GM19193 (cell line): ENCODE measurements around the gene SMG6.

Experiments used
- POLR2A ChIP-seq: IDR thresholded peaks from 4 replicates; pipeline ENCODE4 v1.6.1; 2011; ENCODE audit not compliant: insufficient read depth, insufficient read length; ENCODE audit errors: extremely low read depth

SMG6 gene

DNA sequence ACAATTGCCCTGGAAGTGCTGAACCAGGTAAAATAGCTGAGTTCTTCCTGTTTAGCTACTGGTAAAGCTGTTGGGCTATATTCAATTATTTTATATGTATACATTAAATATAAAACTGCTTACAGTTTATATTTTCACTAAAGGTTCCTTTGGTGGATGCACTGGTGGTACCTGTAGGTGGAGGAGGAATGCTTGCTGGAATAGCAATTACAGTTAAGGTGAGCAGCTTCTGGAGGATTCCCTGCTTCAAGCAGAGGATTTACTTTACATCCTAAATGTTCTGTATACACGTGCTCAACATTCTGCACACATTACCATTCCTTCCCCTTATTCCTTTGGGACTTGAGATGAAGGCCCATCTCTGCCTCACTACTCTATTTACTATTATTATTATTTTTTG, 17.8 kb upstream of the SMG6 start:
- TF ChIP-seq POLR2A, result no peak

DNA sequence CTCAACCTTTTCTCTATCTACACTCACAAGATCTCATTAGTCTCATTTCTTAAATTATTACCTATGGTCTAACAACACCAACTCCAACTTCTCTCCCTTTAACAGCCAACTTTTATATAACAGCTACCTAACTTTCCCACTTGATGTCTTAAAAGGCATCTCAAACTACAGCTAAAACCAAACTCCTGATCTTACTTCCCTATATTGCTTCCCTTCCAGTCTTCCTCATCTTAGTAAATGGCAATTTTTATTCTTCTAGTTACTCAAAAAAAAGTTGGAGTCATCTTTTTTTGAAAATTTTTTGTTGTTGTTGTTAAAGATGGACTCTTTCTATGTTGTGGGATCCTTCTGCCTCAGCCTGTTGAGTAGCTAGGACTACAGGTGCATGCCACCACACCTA, 15.5 kb upstream of the SMG6 start:
- no peak for TF ChIP-seq POLR2A

DNA sequence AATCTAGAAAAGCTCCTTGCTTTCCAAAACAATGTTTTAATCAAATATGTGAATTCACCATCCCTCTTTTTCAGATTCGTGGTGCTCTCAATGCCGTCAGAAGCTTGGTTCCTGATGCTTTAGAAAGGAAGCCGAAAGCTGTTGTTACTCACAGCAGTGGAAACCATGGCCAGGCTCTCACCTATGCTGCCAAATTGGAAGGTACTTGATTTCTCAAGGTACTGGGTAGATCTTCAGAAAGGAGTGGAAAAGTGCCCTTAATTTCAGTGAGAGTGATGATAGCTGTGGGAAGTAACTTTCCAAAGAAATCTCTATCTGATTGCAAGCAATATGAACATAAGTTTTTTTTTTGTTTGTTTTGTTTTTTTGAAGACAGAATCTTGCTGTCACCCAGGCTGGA, 14.2 kb upstream of the SMG6 start:
- no peak for TF ChIP-seq POLR2A

DNA sequence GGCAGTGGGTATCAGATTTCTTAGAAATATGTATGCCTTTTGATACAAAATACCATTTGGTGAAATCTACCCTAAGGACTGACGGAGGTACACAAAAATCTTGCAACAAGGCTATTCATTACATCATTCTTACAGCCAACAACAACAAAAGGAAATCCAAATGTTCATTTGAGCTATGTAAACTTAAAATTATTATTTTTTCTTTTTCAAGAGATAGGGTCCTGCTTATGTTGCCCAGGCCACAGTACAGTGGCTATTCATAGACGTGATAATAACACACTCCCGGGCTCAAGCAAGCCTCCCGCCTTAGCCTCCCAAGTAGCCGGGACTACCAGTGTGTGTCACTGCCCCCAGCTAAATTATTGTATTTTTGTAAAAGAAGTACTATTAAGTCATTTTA, 9.2 kb upstream of the SMG6 start:
- TF ChIP-seq POLR2A, result no peak

DNA sequence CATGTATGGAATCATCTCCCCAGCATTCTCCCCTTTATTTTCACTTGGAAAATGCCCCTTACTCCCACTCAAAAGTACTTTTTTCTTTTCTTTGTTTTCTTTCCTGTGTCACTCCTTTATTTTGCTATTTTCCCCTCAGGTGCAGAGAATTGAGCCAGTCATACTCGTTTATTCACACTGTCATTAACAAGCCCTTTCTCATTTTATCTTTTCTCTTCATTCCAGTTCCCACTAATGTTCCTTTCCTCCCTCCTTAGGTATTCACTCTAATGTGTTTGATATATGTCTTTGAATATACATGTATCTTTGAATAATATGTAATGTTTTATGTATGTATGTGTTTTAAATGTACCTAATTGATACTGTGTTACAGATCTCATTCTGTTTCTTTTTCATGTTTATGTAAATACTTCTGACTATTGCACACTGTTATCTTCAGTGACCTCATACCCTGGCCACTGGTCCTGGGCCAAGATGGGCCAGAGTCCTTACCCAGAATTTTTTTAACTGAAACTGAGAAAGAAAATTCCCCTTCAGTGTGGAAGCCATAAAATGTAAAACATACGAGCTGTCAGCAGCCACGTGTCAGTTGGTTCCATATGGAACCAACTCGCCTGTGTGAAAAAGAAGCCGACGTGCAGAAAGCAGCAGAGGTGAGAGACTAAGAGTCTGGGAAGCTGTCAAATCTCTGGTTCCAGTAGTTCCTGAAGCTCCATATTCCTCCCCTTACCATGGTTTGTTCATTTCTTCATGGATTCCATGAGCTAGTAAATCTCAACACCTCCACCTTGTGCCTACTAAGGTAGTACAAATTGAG, 6.0 kb upstream of the SMG6 start:
- no peak for TF ChIP-seq POLR2A

DNA sequence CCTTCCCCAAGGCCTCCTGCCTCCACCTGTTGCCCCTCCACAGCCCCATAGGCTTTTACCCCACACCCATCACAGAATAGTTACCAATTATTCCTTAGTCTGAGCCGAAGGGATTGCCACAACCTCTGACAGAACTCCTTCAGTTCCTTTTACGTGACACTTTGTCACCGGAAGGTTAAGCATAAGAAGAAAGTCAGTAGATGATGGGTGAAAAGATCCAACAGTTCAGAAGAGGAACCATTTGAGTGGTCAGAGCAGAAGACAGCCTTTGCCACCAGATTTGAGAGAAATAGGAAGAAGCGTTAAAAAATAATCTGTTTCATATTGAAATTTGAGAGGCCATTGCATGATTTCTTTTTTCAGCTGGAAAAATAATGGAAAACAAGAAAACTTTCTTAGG, 1.3 kb upstream of the SMG6 start:
- TF ChIP-seq POLR2A, result no peak

DNA sequence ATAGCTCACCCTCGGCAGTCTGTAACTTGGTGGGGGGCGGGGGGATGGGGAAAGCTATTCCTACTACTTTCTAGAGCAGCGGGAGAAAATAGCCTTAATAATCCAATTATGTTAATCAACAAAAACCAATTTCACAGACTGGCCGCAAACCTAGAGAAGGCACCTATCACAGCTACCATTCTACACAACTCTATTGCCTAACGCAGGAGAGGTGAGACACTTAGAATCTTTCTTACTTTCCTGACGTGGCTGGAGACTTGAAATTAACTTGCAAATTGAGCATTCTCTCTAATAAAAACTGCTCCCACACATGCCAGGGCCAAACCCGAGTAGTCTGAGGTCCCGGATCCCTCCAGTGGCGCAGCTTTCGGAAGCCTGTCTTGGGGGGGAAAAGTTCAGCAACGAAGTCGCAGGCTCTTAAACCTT, 794 bp downstream of the SMG6 start:
- TF ChIP-seq POLR2A, result no peak

DNA sequence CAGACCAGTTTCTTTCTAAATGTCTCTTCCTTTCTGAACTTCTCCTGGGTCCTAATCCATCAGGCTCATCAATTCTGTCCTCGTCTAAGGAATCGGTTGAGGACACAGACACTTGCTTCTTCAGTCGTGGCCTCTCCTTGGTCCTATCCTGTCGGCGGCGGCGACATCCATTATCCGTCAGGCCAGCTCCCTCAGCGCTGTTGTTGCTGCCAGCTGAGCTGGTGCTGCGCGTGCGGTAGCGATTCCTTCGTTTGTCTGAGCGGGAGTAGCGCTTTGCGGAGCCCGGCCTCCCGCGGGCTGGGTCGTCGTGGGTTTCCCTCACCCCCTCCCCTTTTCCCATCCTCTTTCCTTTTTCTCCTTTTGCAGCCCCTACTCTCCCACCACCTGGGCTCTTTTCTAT, 3.8 kb downstream of the SMG6 start:
- TF ChIP-seq POLR2A, result no peak

DNA sequence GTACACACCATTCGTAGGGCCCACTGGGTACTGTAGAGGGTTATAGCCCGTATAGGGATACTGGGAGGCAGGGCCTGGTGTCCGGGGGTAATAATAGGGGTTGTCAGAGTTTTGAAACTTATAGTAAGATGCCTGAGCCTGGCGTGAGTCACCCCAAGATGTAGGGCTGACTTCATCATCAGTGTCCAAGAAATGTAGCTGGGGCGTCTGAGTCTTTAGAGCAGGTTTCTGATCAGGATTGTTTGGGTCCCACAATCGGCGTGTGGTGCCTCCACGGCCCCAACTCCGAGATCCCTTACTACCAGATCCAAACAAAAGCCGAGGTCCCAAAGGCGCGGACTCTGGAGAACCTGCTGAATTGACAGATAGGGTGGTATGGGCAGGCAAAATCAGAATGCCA, 4.4 kb downstream of the SMG6 start:
- no peak for TF ChIP-seq POLR2A

DNA sequence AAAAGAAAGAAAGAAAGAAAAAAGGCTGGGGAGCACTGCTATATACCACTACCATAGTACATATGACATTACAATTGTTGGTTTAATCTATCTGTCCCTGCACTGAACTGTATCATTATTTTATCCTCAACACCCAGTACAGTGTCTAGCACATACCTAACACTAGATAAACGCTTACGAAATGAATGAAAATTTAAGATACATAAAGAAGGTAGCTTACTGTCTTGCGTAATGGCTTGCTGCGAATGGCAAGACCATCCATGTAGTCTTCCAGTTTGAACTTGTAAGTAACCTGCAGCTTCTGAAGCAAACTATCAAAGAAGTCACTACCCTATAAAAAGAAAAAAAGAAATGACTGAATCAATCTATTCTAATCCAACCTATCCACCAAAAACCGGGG, 6.6 kb downstream of the SMG6 start:
- no peak for TF ChIP-seq POLR2A

DNA sequence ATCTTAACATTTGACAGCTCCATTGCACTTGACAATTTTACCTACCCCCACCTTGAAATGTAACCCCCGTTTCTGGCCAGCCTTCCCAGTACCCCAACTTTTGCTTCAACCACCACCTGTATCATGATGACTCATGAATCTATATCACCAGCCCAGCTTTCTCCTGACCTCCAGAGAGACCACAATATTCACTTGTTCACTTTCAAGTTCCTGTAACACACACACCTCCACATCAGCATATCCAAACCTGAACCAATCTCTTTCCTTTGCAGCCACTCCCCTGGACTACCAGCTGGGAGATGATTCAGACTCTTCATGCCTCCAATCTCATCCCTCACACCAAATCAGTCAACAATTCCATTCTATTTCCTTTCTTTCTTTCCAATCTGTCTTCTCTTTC, 8.0 kb downstream of the SMG6 start:
- no peak for TF ChIP-seq POLR2A

DNA sequence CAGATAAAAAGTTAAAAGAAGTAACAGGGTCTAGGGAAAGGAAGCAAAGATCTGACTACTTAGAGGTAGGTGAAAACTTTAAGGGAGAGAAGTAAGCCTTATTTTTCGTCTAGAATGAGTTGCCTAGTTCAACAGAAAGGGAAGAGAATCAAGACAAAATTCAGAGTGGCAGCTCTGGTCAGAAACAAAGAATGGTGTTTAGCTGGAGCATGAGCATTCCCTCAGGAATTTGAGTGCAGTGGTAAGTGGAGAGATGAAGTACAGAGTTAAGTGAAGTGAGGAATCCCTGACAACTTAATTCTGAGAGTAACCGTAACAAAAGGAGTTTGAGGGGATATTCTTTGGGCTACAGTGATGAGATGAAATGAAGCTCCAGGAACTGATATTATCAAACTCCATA, 11.5 kb downstream of the SMG6 start:
- no peak for TF ChIP-seq POLR2A

DNA sequence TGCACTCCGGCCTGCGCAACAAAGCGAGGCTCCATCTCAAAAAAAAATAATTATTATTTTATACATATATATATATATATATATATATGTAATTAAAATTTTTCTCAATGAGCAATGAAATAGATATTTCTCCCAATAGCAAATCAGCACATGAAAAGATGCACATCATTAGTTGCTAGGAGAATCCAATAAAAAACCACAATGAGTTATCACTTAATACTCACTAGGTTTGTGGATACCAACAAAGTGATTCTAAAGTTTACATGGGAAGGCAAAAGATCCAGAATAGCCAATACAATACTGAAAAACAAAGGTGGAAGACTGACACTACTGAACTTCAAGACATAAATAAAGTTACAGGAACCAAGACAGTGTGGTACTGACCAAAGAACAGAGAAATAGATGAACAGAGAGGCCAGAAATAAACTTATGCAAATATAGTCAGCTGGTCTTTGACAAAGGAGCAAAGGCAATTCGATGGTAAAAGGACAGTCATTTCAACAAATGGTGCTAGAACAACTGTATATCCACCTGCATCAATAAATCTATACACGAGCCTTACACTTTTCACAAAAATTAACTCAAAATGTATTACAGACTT, 13.6 kb downstream of the SMG6 start:
- no peak for TF ChIP-seq POLR2A

DNA sequence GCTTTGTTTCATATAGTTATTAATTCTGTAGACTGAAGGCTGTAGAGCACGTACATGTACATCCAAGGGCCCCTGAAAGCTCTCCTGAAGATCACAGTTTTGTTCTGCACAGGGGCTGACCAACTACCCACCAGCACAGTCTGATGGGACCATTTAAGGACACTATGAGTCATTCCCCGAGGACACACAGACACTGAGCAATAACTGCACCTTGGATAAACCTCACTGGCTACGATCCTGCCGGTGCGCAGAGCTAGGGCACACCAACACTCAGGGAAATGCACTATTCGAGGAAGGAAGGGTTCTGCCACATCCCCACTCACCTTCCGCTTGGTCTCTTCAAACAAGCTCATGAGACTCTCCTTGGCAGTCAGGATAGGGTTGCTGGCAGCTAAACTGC, 20.3 kb downstream of the SMG6 start:
- TF ChIP-seq POLR2A, result no peak

DNA sequence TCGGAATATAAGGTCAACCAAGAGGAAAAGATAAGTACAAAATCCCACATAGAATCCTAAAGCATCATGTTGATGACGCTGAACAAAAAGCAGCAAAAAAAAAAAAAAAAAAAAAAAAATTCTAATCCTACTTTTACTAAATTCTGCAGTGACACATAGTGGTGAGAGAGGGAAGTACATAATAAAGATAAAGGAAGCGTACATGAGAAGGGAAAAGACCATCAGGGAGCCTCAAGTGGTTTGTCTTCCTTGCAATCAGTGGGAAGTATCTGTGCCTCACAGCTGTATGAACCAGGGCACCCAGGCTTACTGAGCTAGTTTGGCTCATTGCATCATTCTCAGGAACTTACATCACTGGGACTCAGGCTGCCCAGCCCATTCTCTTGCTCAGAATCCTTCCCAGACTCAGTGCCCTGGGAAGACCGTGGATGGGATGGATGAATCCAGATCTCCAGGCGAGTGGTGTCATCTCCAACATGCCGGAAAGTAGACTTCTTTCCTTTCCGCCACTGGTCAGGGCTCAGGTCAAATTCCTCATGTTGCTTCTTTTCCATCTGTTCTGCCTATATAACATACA, 21.2 kb downstream of the SMG6 start:
- TF ChIP-seq POLR2A, result no peak

DNA sequence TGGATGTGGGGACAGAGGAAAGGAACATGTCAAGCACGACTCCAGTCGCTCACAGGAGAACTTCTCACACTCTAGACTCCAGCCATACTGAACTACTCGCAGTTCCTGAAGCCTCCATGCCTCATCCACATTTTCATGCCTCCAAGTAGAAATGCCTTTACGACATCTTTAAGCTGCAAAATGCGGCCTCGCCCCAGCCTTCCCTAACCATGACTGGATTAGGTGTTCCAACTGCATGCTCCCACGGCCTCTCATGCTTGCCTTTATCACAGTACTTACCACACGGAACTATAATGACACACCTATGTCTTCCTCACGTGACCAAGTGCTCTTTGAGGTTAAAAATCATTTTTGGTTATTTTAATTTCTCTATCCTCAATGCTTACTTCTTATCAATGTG, 23.9 kb downstream of the SMG6 start:
- no peak for TF ChIP-seq POLR2A
